ENCODE data around the gene ZNF236. TPM values are rescaled to one million over a fixed set of nuclear protein-coding genes. Genes with fewer than 3 reads are reported as not detected.

Gene ZNF236
- total and polyA plus RNA-seq, 10 of the 15 experiments (the other 5 are each of a cell fraction or from before 2014, with no cell fraction given): 1.0 to 14.4 (median 5.9) TPM

DNA sequence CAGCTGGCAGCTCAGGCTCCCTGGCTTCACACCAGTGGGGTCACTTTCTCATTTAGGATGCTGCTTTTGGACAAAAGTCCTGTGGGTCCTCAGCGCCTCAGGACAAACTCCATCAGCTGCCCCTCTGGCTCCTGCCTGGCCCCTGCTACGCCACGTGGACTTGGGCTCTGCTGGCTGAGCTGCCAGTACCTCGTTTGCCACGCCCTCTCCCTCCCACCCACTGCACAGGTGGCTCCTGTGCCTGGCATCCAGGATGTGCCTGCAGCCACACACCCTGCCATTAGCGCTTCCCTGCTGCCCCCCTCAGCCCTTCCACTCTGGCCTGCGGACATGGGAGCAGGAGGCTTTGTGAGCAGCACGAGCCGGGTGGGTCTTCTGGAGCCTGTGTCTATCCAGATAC, 118.9 kb downstream of the ZNF236 start:
- Histone ChIP-seq H3K4me3 (no peak overlapping the region), H3K36me3 (ENCODE audit: control insufficient read depth in 2 of 2, insufficient read depth in 2 of 2, low read length in 1 of 2) (peaks cover 4% of the 10 kb centered on the region in 2 experiments; a peak in 3 of 4 replicates), H3K9ac (ENCODE audit: control insufficient read depth, insufficient read depth, low read length) (no peak overlapping the region), H2AFZ (ENCODE audit: control insufficient read depth, low read depth, low read length) (no peak overlapping the region), H4K20me1 (ENCODE audit: control insufficient read depth, insufficient read depth) (no peaks in the 10 kb centered on the region), H3K4me2 (ENCODE audit: control insufficient read depth, insufficient read depth) (no peak overlapping the region), H3K9me3 (replicated peaks; ENCODE audit: control insufficient read depth, insufficient read depth, low read length) (no peaks in the 10 kb centered on the region), H3K4me1 (ENCODE audit: control insufficient read depth, insufficient read depth, low read length) (no peaks in the 10 kb centered on the region), H3K79me2 (ENCODE audit: control insufficient read depth, insufficient read depth, low read length) (no peaks in the 10 kb centered on the region), H3K27me3 (replicated peaks in 1 of 2; ENCODE audit: control insufficient read depth in 2 of 2, insufficient read depth in 2 of 2, low read length in 1 of 2) (no peaks in the 10 kb centered on the region), H3K27ac (ENCODE audit: control insufficient read depth, insufficient read depth) (no peak overlapping the region)
- ChIA-PET RAD21 (ENCODE audit: unreplicated experiment) (interaction anchor here (1.6 kb wide), 1 partner anchor 41 kb away, joined by 4 read pairs; no protein-coding TSS in a partner anchor), SMC1A (ENCODE audit: uncharacterized antibody, unreplicated experiment) (interaction anchor here (1.0 to 2.1 kb wide), 5 partner anchors 8 to 43 kb away, joined by 3 to 6 read pairs (median 3); no protein-coding TSS in a partner anchor), POLR2A (no interaction called here), CTCF (interaction anchor here (0.8 kb wide), 1 partner anchor 10 kb away, joined by 4 read pairs; no protein-coding TSS in a partner anchor)
- BruUV-seq (replicated peaks): no TSS peak
- no peak for ATAC-seq
- in situ Hi-C loops (cut with MboI) (no loop called here), intact Hi-C loops (cut with micrococcal nuclease; ENCODE audit: unreplicated experiment) (no loop called here)
- WGBS (ENCODE audit: insufficient coverage, insufficient replicate concordance, low lambda C conversion rate, missing lambda C conversion rate): 90% methylated on average over 9 of the region's 9 CpGs
- DNase-seq (ENCODE audit: low read depth, low spot score): no peak
- TF ChIP-seq RUNX3 (IDR thresholded peaks at IDR 0.05; ENCODE audit: low read length): no peak
- no peak for TF ChIP-seq NRF1 (conservative IDR thresholded peaks at IDR 0.05; ENCODE audit: low read depth, low read length)
- TF ChIP-seq, protein P1, sequence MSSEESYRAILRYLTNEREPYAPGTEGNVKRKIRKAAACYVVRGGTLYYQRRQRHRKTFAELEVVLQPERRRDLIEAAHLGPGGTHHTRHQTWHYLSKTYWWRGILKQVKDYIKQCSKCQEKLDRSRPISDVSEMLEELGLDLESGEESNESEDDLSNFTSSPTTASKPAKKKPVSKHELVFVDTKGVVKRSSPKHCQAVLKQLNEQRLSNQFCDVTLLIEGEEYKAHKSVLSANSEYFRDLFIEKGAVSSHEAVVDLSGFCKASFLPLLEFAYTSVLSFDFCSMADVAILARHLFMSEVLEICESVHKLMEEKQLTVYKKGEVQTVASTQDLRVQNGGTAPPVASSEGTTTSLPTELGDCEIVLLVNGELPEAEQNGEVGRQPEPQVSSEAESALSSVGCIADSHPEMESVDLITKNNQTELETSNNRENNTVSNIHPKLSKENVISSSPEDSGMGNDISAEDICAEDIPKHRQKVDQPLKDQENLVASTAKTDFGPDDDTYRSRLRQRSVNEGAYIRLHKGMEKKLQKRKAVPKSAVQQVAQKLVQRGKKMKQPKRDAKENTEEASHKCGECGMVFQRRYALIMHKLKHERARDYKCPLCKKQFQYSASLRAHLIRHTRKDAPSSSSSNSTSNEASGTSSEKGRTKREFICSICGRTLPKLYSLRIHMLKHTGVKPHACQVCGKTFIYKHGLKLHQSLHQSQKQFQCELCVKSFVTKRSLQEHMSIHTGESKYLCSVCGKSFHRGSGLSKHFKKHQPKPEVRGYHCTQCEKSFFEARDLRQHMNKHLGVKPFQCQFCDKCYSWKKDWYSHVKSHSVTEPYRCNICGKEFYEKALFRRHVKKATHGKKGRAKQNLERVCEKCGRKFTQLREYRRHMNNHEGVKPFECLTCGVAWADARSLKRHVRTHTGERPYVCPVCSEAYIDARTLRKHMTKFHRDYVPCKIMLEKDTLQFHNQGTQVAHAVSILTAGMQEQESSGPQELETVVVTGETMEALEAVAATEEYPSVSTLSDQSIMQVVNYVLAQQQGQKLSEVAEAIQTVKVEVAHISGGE (CRISPR knock-in tag; IDR thresholded peaks at IDR 0.05): no peak
- FAIRE-seq: no peak
